Left ventricle myocardium inferior (tissue), 1 donor: ENCODE measurements around the gene ACER3. TPM values are rescaled to one million over a fixed set of nuclear protein-coding genes. Genes with fewer than 3 reads are reported as not detected.
A peak's percentile ranks its signal among the peaks of the same experiment; 100 is the strongest.
"Not testable (repeated sequence)": the region's sequence is repeated elsewhere in the genome, so short reads cannot be mapped to it uniquely, and the experiment has no call there.

Experiments used
- DNase-seq: peaks from one replicate; pipeline ENCODE4 v3.0.0-alpha.2; 2020
- H3K27ac ChIP-seq: fragments of 200-600 bp; replicated peaks from 2 replicates; pipeline ENCODE4 v1.8.0; 2021
- H3K27me3 ChIP-seq: fragments of 200-600 bp; 2 replicates; pipeline ENCODE4 v1.8.0; 2021; ENCODE audit warnings: low read depth
- H3K36me3 ChIP-seq: fragments of 200-600 bp; 2 replicates; pipeline ENCODE4 v1.8.0; 2021
- H3K4me1 ChIP-seq: fragments of 200-600 bp; 2 replicates; pipeline ENCODE4 v1.8.0; 2021
- H3K4me3 ChIP-seq: fragments of 200-600 bp; 2 replicates; pipeline ENCODE4 v1.8.0; 2021; ENCODE audit warnings: mild to moderate bottlenecking, moderate library complexity
- H3K9me3 ChIP-seq: fragments of 200-600 bp; replicated peaks from 2 replicates; pipeline ENCODE4 v1.8.0; 2021
- intact Hi-C: fragments of 100-400 bp; cut with micrococcal nuclease; formaldehyde crosslinking; loops from one replicate; pipeline ENCODE4 v1.11.0; 2022
- long read RNA-seq: library from polyadenylated mRNA; unstranded; transcript quantifications from one replicate; pipeline ENCODE4 v2.0.0, GENCODE V29; 2021
- total RNA-seq: library from RNA; stranded (reverse); fragmentation: NEBNext Ultra II Directional; extraction: Animal tissue kit (Norgen Biotek cat#: 25700); gene quantifications from one replicate; pipeline ENCODE4 v1.2.1, GENCODE V29; 2021
- TF ChIP-seq, protein P1 (sequence below): fragments of 200-600 bp; IDR thresholded peaks from 2 replicates; pipeline ENCODE4 v1.8.0; 2021; ENCODE audit warnings: antibody characterized with exemption, mild to moderate bottlenecking, borderline replicate concordance
- donor health status: DM: no; HTN: yes; CAD: no; lungs with severe emphysema.

Gene ACER3
- 8.5 TPM for total RNA-seq
- long read RNA-seq, full-length matches to known transcripts: 12 of 18 reads
- long read RNA-seq, partial matches to known transcripts: 2 of 18 reads
- long read RNA-seq, other reads (novel, unspliced or antisense): 4 of 18 reads

DNA sequence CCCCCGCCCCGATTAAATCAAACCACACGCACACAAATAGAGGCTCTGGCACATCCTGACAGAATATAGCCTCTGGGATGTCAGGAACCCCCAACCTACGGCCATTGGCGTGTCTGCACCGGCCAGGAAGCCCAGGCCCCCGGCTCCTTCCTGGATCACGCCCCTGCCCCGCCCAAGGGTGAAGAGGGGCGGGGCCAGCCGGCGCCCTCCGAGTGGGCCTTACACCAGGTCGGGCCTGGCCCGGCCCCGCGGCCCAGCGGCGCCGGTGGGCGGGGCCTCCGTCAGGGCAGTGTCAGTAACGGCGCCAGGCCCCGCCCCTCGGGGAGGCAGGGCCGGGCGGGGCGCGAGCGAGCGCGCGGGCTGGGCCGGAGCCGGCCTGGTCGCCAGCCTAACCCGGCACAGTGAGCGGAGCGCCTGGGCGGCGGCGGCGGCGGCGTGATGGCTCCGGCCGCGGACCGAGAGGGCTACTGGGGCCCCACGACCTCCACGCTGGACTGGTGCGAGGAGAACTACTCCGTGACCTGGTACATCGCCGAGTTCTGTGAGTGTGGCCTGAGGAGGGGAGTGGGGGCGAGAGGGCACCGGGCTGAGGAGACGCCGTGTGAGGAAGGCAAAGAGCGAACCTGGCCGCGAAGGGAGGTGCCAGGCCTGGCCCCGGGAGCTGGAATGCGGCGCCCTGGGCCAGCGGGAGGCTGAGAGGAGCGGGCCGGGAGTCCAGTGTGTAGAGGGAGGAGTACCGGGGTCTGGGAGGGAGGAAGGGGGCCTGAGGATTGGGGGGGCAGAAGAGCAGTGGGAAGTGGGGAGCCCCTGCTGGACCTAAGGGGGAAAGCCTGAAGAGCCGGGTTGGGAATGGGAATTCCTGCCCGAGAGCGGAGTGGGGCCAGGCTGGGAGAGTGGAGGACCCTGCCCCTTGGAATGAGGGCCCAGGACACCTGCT is at the start of gene ACER3:
ACER3 (plus strand) TSS at position 380 of the 937 bp plus-strand sequence; CDS start at position 439, 59 bp downstream.
- Histone ChIP-seq H3K36me3 (no peaks in the 10 kb centered on the region), H3K9me3 (no peaks in the 10 kb centered on the region), H3K4me1 (peaks cover 46% of the 10 kb centered on the region), H3K27ac (peak within 1 kb of the TSS; percentile 93), H3K27me3 (no peaks in the 10 kb centered on the region), H3K4me3 (peak within 1 kb of the TSS; percentile 91)
- intact Hi-C loops: loop anchor here (10.0 kb wide), 1 partner anchor 54 kb away; no protein-coding TSS in a partner anchor
- TF ChIP-seq, protein P1, sequence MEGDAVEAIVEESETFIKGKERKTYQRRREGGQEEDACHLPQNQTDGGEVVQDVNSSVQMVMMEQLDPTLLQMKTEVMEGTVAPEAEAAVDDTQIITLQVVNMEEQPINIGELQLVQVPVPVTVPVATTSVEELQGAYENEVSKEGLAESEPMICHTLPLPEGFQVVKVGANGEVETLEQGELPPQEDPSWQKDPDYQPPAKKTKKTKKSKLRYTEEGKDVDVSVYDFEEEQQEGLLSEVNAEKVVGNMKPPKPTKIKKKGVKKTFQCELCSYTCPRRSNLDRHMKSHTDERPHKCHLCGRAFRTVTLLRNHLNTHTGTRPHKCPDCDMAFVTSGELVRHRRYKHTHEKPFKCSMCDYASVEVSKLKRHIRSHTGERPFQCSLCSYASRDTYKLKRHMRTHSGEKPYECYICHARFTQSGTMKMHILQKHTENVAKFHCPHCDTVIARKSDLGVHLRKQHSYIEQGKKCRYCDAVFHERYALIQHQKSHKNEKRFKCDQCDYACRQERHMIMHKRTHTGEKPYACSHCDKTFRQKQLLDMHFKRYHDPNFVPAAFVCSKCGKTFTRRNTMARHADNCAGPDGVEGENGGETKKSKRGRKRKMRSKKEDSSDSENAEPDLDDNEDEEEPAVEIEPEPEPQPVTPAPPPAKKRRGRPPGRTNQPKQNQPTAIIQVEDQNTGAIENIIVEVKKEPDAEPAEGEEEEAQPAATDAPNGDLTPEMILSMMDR: peak; percentile 27
- peak; percentile 94 for DNase-seq

GRCh38 chr11:76811259-76811658 is 49.5 kb upstream of the ACER3 start:
- Histone ChIP-seq H3K9me3 (peaks cover 23% of the 10 kb centered on the region), H3K27me3 (no peaks in the 10 kb centered on the region), H3K36me3 (no peaks in the 10 kb centered on the region), H3K4me1 (peaks cover 14% of the 10 kb centered on the region), H3K4me3 (no peak overlapping the region), H3K27ac (no peak overlapping the region)
- DNase-seq: no peak
- intact Hi-C loops: no loop called here
- TF ChIP-seq, protein P1: no peak

GRCh38 chr11:76814414-76814813 is 46.3 kb upstream of the ACER3 start:
- Histone ChIP-seq H3K27me3 (no peaks in the 10 kb centered on the region), H3K27ac (no peak overlapping the region), H3K9me3 (peaks cover 31% of the 10 kb centered on the region), H3K36me3 (no peaks in the 10 kb centered on the region), H3K4me1 (peaks cover 5% of the 10 kb centered on the region), H3K4me3 (no peak overlapping the region)
- TF ChIP-seq, protein P1: no peak
- intact Hi-C loops: no loop called here
- no peak for DNase-seq

DNA sequence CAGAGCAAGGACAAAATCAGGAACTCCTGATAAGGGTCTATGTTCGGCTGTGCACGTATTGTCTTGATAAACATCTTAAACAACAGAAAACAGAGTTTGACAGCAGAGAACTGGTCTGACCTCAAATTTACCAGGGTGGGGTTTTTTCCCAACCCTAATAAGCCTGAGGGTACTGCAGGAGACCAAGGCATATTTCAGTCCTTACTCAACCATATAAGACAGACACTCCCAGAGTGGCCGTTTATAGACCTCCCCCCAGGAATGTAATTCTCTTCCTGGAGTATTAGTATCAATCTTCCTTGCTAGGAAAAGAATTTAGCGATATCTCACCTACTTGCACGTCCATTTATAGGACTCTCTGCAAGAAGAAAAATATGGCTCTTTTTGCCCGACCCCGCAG is 45.0 kb upstream of the ACER3 start:
- H3K27ac ChIP-seq, H3K4me3 ChIP-seq, H3K36me3 ChIP-seq, DNase-seq, intact Hi-C loops, H3K4me1 ChIP-seq, H3K27me3 ChIP-seq: not testable (repeated sequence)
- H3K9me3 ChIP-seq: peaks cover 31% of the 10 kb centered on the region

DNA sequence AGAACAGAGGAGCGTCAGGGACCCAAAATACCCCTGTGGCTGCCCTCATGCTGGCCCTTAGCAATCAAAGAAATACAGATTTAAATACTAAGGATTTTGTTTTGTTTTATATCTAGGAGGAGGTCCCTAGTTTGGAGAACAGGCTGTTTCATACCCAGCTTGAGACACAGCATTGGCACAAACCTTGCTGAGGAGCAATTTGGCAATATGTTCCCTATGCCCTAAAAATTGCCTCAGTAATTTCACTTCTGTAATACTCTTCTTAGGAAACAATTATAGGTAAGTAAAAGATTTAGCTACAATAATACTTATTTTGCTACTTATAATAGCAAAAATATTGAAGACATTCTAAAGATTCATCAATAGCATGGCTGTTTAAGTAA is 40.5 kb upstream of the ACER3 start:
- Histone ChIP-seq H3K36me3 (no peaks in the 10 kb centered on the region), H3K9me3 (peaks cover 19% of the 10 kb centered on the region), H3K4me1 (peaks cover 13% of the 10 kb centered on the region), H3K27ac (no peak overlapping the region), H3K4me3 (no peak overlapping the region), H3K27me3 (no peaks in the 10 kb centered on the region)
- no peak for DNase-seq
- intact Hi-C loops: no loop called here
- TF ChIP-seq, protein P1: no peak

DNA sequence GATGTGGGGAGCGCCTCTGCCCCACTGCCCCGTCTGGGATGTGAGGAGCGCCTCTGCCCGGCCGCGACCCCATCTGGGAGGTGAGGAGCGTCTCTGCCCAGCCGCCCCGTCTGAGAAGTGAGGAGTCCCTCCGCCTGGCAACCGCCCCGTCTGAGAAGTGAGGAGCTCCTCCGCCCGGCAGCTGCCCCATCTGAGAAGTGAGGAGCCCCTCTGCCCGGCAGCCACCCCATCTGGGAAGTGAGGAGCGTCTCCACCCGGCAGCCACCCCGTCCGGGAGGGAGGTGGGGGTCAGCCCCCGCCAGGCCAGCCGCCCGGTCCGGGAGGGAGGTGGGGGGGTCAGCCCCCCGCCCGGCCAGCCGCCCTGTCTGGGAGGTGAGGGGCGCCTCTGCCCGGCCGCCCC is 39.3 kb upstream of the ACER3 start:
- intact Hi-C loops, H3K9me3 ChIP-seq, DNase-seq, H3K27ac ChIP-seq, H3K4me3 ChIP-seq, H3K36me3 ChIP-seq, H3K27me3 ChIP-seq: not testable (repeated sequence)
- H3K4me1 ChIP-seq: peaks cover 21% of the 10 kb centered on the region
